ENCODE measurements around the gene ANTKMT. TPM values are rescaled to one million over a fixed set of nuclear protein-coding genes. Genes with fewer than 3 reads are reported as not detected.

The ANTKMT gene
- total RNA-seq, 1 donor from 2014 or later: 22.6 TPM

Small RNA genes within 50 kb of the gene (microRNA-seq; reads per million reads assigned to microRNA genes)
- gene MIR662: not detected

Other genes with a start within 250 kb of the ANTKMT start
- gene CAPN15, start 193.4 kb upstream of the ANTKMT start, total RNA-seq: 33.6 and 38.7 TPM in 2 replicates
- 0.09 TPM in 1 of 2 replicates, not detected in the other for gene PRR35, start 160.8 kb upstream of the ANTKMT start, total RNA-seq
- gene NHLRC4, start 154.1 kb upstream of the ANTKMT start, total RNA-seq: 0.50 and 0.73 TPM in 2 replicates
- 22.2 and 22.4 TPM in 2 replicates for gene PIGQ, start 151.2 kb upstream of the ANTKMT start, total RNA-seq
- gene RAB40C, start 131.1 kb upstream of the ANTKMT start, total RNA-seq: 12.6 and 13.0 TPM in 2 replicates
- gene WFIKKN1, start 90.2 kb upstream of the ANTKMT start, total RNA-seq: 0.43 and 0.89 TPM in 2 replicates
- gene METTL26, start 84.8 kb upstream of the ANTKMT start, total RNA-seq: 56.4 and 59.6 TPM in 2 replicates
- gene MCRIP2, start 79.3 kb upstream of the ANTKMT start, total RNA-seq: 20.9 and 23.7 TPM in 2 replicates
- 16.1 and 21.2 TPM in 2 replicates for gene WDR90, start 71.8 kb upstream of the ANTKMT start, total RNA-seq
- gene RHOT2, start 53.0 kb upstream of the ANTKMT start, total RNA-seq: 87.3 and 93.2 TPM in 2 replicates
- gene RHBDL1, start 45.5 kb upstream of the ANTKMT start, total RNA-seq: 4.0 and 4.9 TPM in 2 replicates
- 138 and 140 TPM in 2 replicates for gene STUB1, start 40.7 kb upstream of the ANTKMT start, total RNA-seq
- 24.6 and 26.8 TPM in 2 replicates for gene JMJD8, start 36.8 kb upstream of the ANTKMT start, total RNA-seq
- 8.2 and 9.5 TPM in 2 replicates for gene WDR24, start 30.7 kb upstream of the ANTKMT start, total RNA-seq
- 3.7 and 5.2 TPM in 2 replicates for gene FBXL16, start 15.3 kb upstream of the ANTKMT start, total RNA-seq
- gene METRN, start 6.0 kb upstream of the ANTKMT start, total RNA-seq: 30.1 and 31.5 TPM in 2 replicates
- 2.1 and 4.7 TPM in 2 replicates for gene CCDC78, start 5.3 kb downstream of the ANTKMT start, total RNA-seq
- gene HAGHL, start 6.0 kb downstream of the ANTKMT start, total RNA-seq: 15.5 and 17.6 TPM in 2 replicates
- 18.5 and 19.6 TPM in 2 replicates for gene CIAO3, start 19.9 kb downstream of the ANTKMT start, total RNA-seq
- not detected in 2 replicates for gene MSLN, start 39.6 kb downstream of the ANTKMT start, total RNA-seq
- 27.5 and 28.8 TPM in 2 replicates for gene RPUSD1, start 67.2 kb downstream of the ANTKMT start, total RNA-seq
- 9.8 and 14.8 TPM in 2 replicates for gene CHTF18, start 67.5 kb downstream of the ANTKMT start, total RNA-seq
- not detected in 2 replicates for gene GNG13, start 79.6 kb downstream of the ANTKMT start, total RNA-seq
- gene LMF1, start 249.8 kb downstream of the ANTKMT start, total RNA-seq: 12.6 and 15.0 TPM in 2 replicates

Data from astrocyte (in vitro differentiated cells and primary cell).